GM18870 (cell line): ENCODE measurements around the gene U2AF1L4.

ENCODE experiments used
- ATAC-seq: cut with Tn5 transposase; IDR thresholded peaks from one replicate; pipeline ENCODE4 v1.9.1; 2021; ENCODE audit warnings: moderate library complexity; ENCODE audit not compliant: unreplicated experiment

U2AF1L4 gene

DNA sequence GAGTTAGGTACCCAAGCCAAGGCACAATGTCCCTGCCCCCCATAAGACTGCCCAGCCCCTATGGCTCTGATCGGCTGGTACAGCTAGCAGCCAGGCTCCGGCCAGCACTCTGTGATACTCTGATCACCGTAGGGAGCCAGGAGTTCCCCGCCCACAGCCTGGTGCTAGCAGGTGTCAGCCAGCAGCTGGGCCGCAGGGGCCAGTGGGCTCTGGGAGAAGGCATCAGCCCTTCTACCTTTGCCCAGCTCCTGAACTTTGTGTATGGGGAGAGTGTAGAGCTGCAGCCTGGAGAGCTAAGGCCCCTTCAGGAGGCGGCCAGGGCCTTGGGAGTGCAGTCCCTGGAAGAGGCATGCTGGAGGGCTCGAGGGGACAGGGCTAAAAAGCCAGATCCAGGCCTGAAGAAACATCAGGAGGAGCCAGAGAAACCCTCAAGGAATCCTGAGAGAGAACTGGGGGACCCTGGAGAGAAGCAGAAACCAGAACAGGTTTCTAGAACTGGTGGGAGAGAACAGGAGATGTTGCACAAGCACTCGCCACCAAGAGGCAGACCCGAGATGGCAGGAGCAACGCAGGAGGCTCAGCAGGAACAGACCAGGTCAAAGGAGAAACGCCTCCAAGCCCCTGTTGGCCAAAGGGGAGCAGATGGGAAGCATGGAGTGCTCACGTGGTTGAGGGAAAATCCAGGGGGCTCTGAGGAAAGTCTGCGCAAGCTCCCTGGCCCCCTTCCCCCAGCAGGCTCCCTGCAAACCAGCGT is 30.4 kb downstream of the U2AF1L4 start:
- ATAC-seq: no peak

DNA sequence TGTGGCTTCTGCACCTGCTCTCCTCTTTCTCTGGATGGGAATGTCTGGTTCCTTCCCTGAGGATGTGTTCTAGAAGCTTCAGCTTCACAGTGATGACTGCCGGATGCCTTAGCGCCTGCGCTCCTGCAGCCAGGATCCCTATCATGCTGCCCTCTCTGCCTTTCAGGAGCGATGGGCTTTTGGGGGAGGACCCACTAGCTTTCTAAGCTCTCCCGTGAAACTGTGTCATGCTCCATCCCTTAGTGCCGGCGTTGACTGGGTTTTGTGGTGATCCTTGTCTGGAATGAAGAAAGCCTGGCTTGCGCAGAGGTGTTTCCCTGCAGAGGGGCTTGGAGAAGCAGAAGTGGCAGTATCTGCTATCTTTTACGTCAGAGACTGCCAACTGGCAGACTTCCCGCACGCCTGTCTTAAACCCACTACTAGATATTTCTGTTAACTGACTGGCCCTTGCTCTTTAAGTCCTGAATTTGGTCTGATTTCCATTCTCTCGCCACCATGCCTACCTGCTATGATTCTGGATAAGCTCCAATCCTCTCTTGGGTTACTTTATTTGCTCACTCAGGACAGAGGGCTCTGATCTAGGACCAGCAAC is 31.2 kb downstream of the U2AF1L4 start:
- no peak for ATAC-seq

DNA sequence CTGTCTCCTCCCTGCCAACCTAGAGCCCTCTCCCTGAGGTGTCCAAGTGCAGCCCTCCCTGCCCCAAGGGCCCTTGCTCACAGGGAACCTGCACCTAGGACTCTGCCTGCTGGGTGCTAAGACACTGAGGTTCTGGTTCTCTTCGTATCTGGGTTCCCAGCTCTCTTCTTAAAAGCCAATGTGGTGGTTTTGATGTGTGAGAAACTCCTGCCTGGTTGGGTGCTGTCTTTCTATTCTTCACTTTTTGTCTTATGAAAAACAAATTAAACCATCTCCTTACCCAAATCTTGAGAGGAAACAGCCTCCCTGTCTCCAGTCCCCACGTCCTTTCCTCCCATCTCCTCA is 31.7 kb downstream of the U2AF1L4 start:
- no peak for ATAC-seq

DNA sequence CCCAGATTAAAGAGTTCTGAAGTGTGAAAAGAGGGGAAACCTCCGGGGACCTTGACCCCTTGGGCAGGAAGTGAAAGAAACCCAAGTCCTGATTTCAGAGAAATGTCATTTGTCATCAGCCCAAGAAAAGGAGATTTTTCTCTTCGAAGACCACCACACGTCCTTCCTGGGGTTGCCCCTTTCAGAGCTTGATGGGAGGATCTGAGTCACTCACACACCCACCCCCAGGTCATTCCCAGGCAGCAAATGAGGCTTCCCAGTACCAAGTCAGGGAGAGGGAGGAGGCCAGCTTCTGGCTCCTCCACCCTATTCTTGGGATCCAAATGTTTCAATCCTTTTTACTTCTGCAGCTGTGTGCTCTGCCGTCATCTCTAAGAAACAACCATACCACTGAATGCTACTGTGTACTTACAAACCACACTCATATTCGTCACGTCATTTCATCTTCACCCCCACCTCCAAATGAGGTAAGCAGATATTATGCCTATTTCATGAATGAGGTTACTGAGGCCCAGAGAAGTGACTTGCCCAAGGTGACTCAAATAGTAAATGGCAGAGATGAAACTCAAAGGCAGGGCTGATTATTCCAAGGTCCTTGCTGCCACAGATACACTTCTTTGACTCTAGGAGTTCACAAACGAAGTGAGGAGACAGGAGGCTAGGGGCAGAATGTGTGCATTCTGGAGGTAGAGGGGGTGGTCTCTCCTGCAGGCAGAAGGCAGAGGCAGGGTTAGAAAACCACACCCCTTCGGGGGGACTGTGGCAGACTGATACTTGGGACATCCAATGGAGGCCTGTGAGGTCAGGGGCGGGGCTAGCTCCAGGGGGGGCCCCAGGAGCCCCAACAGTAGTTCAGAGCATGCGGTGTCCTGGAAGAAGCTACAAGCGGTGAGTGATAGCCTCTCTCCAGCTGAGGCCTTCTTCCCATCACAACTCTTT is 32.4 kb downstream of the U2AF1L4 start:
- ATAC-seq: no peak

DNA sequence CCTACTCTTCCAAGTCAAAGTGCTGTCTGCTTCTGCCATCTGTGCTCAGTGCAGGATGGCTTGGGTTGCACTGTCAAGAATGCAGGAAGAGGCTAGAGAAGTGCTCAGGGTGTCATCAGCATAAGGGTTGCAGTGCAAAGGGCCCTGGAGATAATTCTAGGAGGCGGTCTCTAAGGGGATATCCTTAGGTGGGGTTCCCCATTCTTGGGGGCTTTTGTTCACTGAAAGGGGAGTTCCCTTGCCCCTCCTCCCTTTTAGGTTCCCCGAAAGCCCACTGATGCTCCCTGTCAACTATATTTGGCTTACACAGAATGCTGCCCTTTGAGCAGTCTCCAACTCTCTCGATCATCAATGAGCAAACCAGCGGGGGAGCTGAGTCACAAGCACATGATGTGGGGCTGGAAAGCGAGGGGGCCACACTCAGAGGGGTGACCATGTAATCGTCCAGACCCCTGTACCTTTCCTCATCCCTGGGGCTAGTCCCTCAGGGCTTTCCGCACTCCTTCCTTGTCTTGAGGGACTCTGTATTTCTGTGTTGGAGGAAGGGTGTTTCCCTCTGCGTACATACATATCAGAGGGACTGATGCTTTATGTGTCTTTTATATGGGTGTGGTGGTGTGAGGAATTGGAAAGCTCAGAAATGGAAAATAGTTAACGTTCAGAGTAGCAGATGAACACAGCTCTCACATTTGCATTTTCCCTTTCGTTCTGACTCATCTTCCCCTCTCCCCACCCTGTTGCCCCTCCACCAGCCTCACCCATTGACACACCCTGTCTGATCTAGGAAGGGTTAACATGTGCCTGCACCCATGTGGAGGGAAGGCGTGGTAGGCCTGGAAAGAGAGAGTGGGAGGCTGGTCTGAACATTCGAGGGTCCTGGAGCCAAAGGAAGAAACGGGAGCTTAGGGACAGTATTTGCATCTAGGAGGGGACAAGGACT is 34.2 kb downstream of the U2AF1L4 start:
- ATAC-seq: peak; percentile 43

DNA sequence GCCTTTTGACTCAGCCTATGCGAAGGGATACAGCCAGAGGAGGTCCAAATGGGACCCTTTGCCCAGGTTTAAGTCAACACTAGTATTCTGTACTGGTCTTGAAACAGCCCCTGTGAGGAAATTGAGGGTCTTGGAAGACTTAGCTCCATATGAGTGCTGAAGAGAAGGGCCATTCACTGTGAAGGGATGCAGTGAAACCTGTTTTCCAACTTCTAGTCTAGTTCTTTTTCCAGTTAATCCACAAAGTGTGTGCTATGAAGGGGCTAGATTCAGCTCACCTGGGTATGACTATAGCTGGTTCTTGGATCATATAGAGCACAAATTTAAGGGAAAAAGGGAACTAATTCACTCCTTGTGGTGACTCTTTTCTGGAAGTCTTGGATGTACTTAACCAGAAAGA is 36.8 kb downstream of the U2AF1L4 start:
- ATAC-seq: no peak

DNA sequence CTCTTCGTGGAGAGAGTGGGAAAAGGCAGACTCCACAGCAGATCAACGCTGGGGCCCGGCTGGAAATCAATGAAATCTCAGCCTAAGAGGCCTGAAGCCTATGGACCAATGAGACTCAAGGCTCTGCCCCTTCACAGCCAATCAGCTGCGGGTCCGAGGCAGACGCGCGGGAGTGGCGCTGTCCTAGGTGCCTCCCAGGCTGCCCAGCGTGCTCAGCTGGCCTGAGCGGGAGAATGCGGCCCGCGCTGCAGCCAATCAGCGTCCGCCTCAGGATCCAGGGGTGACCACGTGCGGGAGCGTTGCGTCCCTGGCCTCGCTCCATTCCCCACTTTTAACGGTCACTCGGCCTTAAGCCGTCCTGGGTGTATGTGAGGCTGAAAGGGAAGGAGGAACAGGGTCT is 41.0 kb downstream of the U2AF1L4 start, which contains the start of gene ZBTB32:
ZBTB32 (plus strand) TSS at position 341 of the 400 bp plus-strand sequence. CDS start 10,069 bp downstream, outside the sequence.
- no peak for ATAC-seq

DNA sequence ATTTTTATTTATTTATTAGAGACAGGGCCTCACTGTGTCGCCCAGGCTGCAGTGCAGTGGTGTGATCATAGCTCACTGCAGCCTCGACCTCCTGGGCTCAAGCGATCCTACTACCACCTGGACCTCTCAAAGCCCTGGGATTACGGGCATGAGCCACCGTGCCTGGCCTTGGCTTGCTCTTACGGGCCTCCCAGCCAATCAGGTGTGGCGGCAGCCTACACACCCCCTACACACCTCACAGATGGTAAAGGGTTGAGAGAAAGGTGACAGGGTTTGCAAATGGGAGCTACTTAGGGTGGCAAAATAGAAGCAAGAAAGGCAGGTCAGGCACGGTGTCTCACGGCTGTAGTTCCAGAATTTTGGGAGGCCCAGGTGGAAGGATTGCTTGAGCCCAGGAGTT is 41.9 kb downstream of the U2AF1L4 start:
- ATAC-seq: no peak

DNA sequence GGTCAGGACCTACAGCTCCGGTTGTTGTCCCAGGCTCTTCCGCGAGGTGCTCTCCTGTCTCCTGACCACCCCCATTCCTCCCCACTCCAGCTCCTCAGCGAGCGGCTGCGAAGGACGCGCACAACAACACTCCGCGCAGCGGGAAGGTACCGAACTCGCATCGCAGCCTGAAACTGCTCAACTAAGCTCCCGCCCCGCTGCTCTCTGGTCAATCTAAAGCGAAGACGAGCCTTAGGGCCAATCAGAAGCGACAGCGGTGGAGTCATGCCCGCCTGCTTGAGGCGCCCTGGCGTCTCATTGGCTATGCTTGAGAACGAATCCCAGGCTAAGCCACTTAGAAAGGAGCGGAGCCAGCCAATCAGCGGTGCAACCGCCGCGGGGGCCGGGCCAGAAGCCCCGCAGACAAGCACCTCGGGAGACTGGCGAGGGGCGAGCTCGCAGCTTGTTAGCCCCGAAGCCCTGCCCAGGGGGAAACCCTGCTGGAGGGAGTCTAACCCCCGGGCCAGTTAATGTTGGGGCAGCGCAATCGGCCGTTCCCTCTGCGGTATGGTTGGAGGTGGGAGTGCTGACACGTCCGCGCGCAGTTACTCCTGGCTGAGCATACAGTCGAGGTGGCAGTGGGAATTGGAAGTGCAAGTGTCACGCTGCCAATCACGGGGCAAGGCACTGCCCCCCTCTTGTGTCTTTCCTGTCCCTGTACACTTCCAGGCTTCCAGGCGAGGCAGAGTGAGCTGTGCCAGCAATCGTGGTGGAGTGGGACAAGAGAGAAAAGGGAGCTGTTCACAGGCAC is 42.8 kb downstream of the U2AF1L4 start:
- ATAC-seq: peak; percentile 84

DNA sequence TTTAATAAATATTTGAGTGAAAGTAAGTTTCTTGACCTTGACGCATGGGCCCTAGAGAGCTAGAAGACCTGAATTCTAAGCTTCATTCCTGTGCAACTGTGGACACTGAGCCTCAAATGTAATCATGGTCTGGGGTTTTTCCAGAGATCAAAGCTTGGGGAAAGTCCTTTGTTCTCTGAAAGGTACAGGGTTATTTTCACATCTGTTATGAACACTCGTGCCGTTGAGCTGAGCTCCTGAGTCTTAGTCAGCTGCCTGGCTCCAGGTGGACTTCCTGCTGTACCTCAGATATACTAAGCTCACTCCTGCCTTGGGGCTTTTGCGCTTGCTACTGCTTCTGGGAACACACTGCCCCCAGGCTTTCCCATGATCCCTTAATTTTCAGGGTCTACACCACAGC is 48.4 kb downstream of the U2AF1L4 start:
- no peak for ATAC-seq

DNA sequence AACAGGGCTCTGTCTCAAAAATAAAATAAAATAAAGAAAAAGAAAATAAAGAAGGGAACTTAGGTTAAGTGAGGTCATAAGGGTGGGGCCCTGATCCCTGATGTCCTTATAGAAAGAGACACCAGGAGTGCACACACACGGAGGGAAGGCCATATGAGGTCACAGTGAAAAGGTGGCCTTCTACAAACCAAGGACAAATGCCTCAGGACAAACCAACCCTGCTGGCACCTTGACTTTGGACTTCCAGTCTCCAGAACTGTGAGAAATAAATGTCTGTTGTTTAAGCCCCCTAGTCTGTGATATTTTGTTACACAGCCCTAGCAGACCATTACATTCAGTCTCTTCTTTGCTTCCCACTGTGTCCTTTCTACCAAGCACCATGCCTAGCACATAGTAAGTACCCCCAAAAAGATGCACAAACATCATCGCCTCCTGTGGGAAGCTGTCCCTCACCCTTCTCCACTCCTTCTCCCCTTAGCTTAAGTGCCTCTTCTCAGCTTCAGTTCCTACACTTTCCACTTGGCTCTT is 49.3 kb downstream of the U2AF1L4 start:
- ATAC-seq: no peak

DNA sequence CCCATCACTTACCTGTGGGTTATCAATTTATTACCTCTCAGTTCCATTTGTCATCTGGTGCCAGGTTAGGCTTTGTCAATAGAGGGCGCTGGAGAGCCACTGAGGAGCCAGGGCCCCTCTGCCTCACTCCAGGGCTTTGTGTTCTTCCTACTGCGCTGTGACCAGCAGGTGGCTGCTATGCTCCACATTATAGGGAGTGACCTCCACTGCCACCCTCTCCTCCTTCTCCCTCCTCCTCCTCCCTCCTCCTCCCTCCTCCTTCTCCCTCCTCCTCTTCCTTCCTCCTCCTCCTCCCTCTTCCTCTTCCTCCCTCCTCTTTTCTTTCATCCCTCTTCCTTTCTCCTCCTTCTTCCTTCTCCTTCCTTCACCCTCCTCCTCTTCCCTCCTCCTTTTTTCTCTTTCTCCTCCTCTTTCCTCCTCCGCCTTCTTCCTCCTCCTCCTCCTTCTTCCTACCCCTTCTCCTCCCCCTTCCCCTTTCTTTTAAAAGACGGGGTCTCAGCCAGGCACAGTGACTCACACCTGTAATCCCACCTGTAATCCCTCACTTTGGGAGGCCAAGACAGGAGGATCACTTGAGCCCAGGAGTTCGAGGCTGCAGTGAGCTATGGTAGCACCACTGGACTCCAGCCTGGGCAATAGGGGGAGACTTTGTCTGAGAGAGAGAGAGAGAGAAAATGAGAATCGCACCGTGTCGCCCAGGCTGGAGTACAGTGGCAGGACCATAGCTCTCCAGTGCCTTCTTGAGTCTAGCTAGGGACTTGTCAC is 51.2 kb downstream of the U2AF1L4 start:
- peak; percentile 58 for ATAC-seq

DNA sequence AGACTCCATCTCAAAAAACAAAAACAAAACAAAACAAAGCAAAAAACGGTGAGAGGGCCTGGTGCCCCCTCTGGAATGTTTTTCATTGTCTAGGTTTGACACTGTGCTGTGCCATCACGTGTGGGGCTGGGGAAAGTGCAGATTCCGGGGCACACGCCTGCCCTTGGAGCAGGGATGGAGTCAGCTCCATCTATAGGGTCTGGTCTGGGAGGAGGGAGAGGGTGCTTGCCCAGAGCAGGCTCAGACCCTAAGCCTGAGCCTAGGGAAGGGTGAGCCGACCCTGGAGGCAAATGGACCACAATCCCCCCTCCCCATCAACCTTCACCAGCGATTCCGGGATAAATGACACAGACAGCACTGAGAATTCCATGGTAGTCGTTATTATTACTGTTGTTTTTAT is 51.8 kb downstream of the U2AF1L4 start:
- no peak for ATAC-seq
